Measurements from ENCODE around the gene TPST2. TPM values are rescaled to one million over a fixed set of nuclear protein-coding genes. Genes with fewer than 3 reads are reported as not detected.

The TPST2 gene
- total and polyA plus RNA-seq, 2 experiments from 2014 or later, result 35.1 to 58.3 TPM

DNA sequence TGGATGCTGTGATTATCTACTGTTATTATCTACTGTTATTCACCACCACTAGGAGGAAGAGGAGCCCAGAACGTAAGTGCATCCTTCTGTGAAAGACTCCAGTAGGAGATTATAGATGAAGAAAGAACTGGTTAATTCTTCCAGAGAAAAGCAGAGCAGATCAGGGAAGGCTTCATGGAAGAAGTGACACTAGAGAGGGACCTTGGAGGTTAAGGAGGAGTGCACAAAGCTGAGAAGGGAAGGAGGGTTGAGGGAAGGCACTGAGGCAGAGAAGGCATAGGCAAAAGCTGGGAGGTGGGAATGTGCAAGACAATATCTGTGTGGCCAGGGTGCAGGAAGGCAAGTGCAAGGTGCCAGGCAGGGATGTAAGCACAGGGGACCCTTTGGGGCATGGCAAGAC lies 14.4 kb upstream of the TPST2 start:
- Histone ChIP-seq H3K9ac (no peak overlapping the region), H3K4me3 (no peak overlapping the region), H4K20me1 (ENCODE audit: insufficient read depth) (no peaks in the 10 kb centered on the region), H3K79me2 (ENCODE audit: insufficient read depth) (no peaks in the 10 kb centered on the region), H3K27ac (no peak overlapping the region), H3K4me1 (ENCODE audit: insufficient read depth) (no peaks in the 10 kb centered on the region), H3K4me2 (ENCODE audit: unreplicated experiment) (no peak overlapping the region), H3F3A (ENCODE audit: insufficient read depth) (no peaks in the 10 kb centered on the region), H3K36me3 (ENCODE audit: low read depth) (no peaks in the 10 kb centered on the region), H2AFZ (no peak overlapping the region), H3K9me3 (ENCODE audit: low read depth) (no peaks in the 10 kb centered on the region), H3K9me2 (ENCODE audit: insufficient read depth) (no peaks in the 10 kb centered on the region), H3K27me3 (replicated peaks; ENCODE audit: insufficient read depth) (no peaks in the 10 kb centered on the region)
- DNase-seq, result no peak
- in situ Hi-C loops (cut with MboI), result no loop called here
- WGBS, 2 experiments (ENCODE audit: low coverage in 1 of 2, low lambda C conversion rate in 2 of 2, missing lambda C conversion rate in 2 of 2), result 72 to 84% methylated on average over 1 of the region's 1 CpG
- no peak for TF ChIP-seq EZH2 (IDR thresholded peaks at IDR 0.05; ENCODE audit: insufficient read depth, poor library complexity, severe bottlenecking)
- no peak for TF ChIP-seq EZH2phosphoT487 (IDR thresholded peaks at IDR 0.05; ENCODE audit: insufficient read depth, low read depth)

DNA sequence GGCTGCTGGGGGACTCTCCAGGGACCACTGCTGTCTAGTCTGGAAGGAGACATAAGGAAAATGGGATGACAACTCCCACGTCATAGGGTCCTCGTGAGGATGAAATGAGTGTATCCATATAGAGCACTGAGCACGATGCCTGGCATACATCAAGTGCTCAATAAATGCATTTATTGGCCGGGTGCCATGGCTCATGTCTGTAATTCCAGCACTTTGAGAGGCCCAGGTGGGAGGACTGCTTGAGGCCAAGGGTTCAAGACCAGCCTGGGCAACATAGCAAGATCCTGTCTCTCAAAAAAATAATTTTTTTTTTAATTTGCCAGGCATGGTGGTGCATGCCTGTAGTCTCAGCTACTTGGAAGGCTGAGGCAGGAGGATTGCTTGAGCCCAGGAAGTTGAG lies 12.2 kb upstream of the TPST2 start:
- Histone ChIP-seq H3K4me3 (no peak overlapping the region), H3K27me3 (replicated peaks; ENCODE audit: insufficient read depth) (0 out of 2 replicates have a peak, but pooled peaks cover 3% of the 10 kb centered on the region)
- WGBS, 2 experiments (ENCODE audit: low coverage in 1 of 2, low lambda C conversion rate in 2 of 2, missing lambda C conversion rate in 2 of 2), result 46 to 52% methylated on average over 4 of the region's 4 CpGs

DNA sequence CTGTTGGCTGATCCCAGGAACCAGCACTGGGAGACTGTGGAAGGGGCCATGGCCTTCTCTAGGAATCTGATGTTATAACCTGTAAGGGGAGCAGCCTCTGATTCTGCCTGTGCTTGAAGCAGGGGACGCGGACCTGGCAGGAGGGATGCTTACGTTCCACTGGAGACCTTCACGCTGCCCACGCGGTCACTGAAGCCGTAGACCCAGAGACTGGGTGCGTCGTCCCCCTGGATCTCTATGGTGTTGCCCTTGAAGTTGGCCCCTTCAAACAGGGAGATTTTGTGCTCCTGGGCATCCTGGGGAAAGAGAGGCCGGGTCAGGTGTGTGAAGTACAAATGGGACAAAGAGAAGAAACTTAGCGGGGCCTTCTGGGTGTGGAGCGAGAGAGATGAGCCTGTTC lies 11.8 kb upstream of the TPST2 start:
- Histone ChIP-seq H3K27me3 (replicated peaks; ENCODE audit: insufficient read depth) (0 out of 2 replicates have a peak, but pooled peaks cover 3% of the 10 kb centered on the region), H3K4me3 (no peak overlapping the region), H2AFZ (no peak overlapping the region), H3K4me1 (ENCODE audit: insufficient read depth) (no peaks in the 10 kb centered on the region), H3K9me2 (ENCODE audit: insufficient read depth) (no peaks in the 10 kb centered on the region), H3K9me3 (ENCODE audit: low read depth) (no peaks in the 10 kb centered on the region), H3K36me3 (ENCODE audit: low read depth) (no peaks in the 10 kb centered on the region), H3F3A (ENCODE audit: insufficient read depth) (no peaks in the 10 kb centered on the region), H3K4me2 (ENCODE audit: unreplicated experiment) (no peak overlapping the region), H3K27ac (no peak overlapping the region), H4K20me1 (ENCODE audit: insufficient read depth) (no peaks in the 10 kb centered on the region), H3K9ac (no peak overlapping the region), H3K79me2 (ENCODE audit: insufficient read depth) (no peaks in the 10 kb centered on the region)
- TF ChIP-seq EZH2phosphoT487 (IDR thresholded peaks at IDR 0.05; ENCODE audit: insufficient read depth, low read depth), result no peak
- no peak for TF ChIP-seq EZH2 (IDR thresholded peaks at IDR 0.05; ENCODE audit: insufficient read depth, poor library complexity, severe bottlenecking)
- WGBS, 2 experiments (ENCODE audit: low coverage in 1 of 2, low lambda C conversion rate in 2 of 2, missing lambda C conversion rate in 2 of 2), result 87 to 89% methylated on average over 12 of the region's 12 CpGs
- in situ Hi-C loops (cut with MboI), result no loop called here
- no peak for DNase-seq

More for the DNA sequence above, 12.2 kb upstream of the TPST2 start:
- Histone ChIP-seq H3K9ac (no peak overlapping the region), H3K4me2 (ENCODE audit: unreplicated experiment) (no peak overlapping the region), H3K4me1 (ENCODE audit: insufficient read depth) (no peaks in the 10 kb centered on the region), H3F3A (ENCODE audit: insufficient read depth) (no peaks in the 10 kb centered on the region), H4K20me1 (ENCODE audit: insufficient read depth) (no peaks in the 10 kb centered on the region), H3K27ac (no peak overlapping the region), H3K9me2 (ENCODE audit: insufficient read depth) (no peaks in the 10 kb centered on the region), H3K36me3 (ENCODE audit: low read depth) (no peaks in the 10 kb centered on the region), H2AFZ (no peak overlapping the region), H3K79me2 (ENCODE audit: insufficient read depth) (no peaks in the 10 kb centered on the region), H3K9me3 (ENCODE audit: low read depth) (no peaks in the 10 kb centered on the region)
- DNase-seq, result no peak
- in situ Hi-C loops (cut with MboI), result no loop called here
- TF ChIP-seq EZH2 (IDR thresholded peaks at IDR 0.05; ENCODE audit: insufficient read depth, poor library complexity, severe bottlenecking) (no peak), EZH2phosphoT487 (IDR thresholded peaks at IDR 0.05; ENCODE audit: insufficient read depth, low read depth) (no peak)

DNA sequence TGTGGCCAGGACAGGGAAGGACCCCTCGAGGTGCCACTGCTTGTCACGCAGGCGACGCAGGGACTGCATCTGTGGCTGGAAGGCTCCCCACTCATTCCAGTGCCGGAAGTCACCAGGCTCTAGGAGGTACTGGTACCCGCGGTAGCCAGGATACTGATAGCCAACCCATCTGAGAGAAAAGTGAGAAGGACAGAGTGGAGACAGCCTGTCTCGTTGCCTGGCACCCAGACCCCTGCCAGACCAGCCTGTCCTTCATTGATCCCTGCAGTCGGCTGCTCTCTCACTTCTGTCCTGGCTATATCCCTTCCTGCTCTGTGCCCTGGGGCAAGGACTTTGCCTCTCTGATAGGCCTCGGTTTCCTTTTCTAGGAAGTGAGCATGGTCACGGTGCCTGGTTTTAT lies 9.6 kb upstream of the TPST2 start:
- H3K4me3 ChIP-seq, result no peak overlapping the region
- H3K36me3 ChIP-seq (ENCODE audit: low read depth), result no peaks in the 10 kb centered on the region
- H3K9me2 ChIP-seq (ENCODE audit: insufficient read depth), result no peaks in the 10 kb centered on the region
- H3K27ac ChIP-seq, result no peak overlapping the region
- TF ChIP-seq EZH2 (IDR thresholded peaks at IDR 0.05; ENCODE audit: insufficient read depth, poor library complexity, severe bottlenecking) (no peak), EZH2phosphoT487 (IDR thresholded peaks at IDR 0.05; ENCODE audit: insufficient read depth, low read depth) (no peak)
- H3F3A ChIP-seq (ENCODE audit: insufficient read depth), result no peaks in the 10 kb centered on the region
- no peaks in the 10 kb centered on the region for H3K9me3 ChIP-seq (ENCODE audit: low read depth)
- peaks cover 3% of the 10 kb centered on the region; the same call in 1 of the 2 replicates for H3K27me3 ChIP-seq (replicated peaks; ENCODE audit: insufficient read depth)
- WGBS, 2 experiments (ENCODE audit: low coverage in 1 of 2, low lambda C conversion rate in 2 of 2, missing lambda C conversion rate in 2 of 2), result 46 to 59% methylated on average over 11 of the region's 11 CpGs
- DNase-seq, result no peak
- no peaks in the 10 kb centered on the region for H4K20me1 ChIP-seq (ENCODE audit: insufficient read depth)
- H2AFZ ChIP-seq, result no peak overlapping the region
- no peak overlapping the region for H3K4me2 ChIP-seq (ENCODE audit: unreplicated experiment)
- no peak overlapping the region for H3K9ac ChIP-seq
- in situ Hi-C loops (cut with MboI), result no loop called here
- no peaks in the 10 kb centered on the region for H3K4me1 ChIP-seq (ENCODE audit: insufficient read depth)
- H3K79me2 ChIP-seq (ENCODE audit: insufficient read depth), result no peaks in the 10 kb centered on the region

DNA sequence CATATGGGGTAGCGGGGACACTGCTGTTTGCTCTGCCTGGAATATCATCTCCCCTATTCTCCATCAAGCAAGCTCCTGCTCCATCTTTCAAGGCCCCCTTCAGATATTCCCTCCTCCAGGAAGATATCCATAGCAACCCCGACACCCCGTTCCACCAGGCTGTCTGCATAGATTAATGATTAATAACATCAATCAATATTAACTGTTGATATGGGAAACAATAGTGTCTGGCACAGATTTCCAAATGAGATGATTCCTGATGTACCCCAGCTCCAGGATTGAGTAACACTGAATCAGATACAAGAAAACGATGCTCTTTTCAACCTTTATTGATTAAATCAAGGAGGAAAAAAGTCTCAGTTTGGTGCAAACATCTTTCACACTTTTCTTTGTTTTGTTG lies 7.5 kb upstream of the TPST2 start:
- no peaks in the 10 kb centered on the region for H3K4me1 ChIP-seq (ENCODE audit: insufficient read depth)
- H3K4me3 ChIP-seq, result no peak overlapping the region
- H3K9ac ChIP-seq, result no peak overlapping the region
- H3K4me2 ChIP-seq (ENCODE audit: unreplicated experiment), result no peak overlapping the region
- in situ Hi-C loops (cut with MboI), result no loop called here
- H3F3A ChIP-seq (ENCODE audit: insufficient read depth), result no peaks in the 10 kb centered on the region
- peaks cover 3% of the 10 kb centered on the region; the same call in 1 of the 2 replicates for H3K27me3 ChIP-seq (replicated peaks; ENCODE audit: insufficient read depth)
- 66 to 67% methylated on average over 4 of the region's 4 CpGs for WGBS, 2 experiments (ENCODE audit: low coverage in 1 of 2, low lambda C conversion rate in 2 of 2, missing lambda C conversion rate in 2 of 2)
- DNase-seq, result no peak
- no peaks in the 10 kb centered on the region for H4K20me1 ChIP-seq (ENCODE audit: insufficient read depth)
- H3K27ac ChIP-seq, result no peak overlapping the region
- TF ChIP-seq EZH2phosphoT487 (IDR thresholded peaks at IDR 0.05; ENCODE audit: insufficient read depth, low read depth), result no peak
- TF ChIP-seq EZH2 (IDR thresholded peaks at IDR 0.05; ENCODE audit: insufficient read depth, poor library complexity, severe bottlenecking), result no peak
- no peaks in the 10 kb centered on the region for H3K9me3 ChIP-seq (ENCODE audit: low read depth)
- no peaks in the 10 kb centered on the region for H3K9me2 ChIP-seq (ENCODE audit: insufficient read depth)
- H3K79me2 ChIP-seq (ENCODE audit: insufficient read depth), result no peaks in the 10 kb centered on the region
- H3K36me3 ChIP-seq (ENCODE audit: low read depth), result no peaks in the 10 kb centered on the region
- H2AFZ ChIP-seq, result no peak overlapping the region

Data from GM23248 (cell line).